H4 (cell line): Measurements from ENCODE around the gene PALLD. TPM values are rescaled to one million over a fixed set of nuclear protein-coding genes. Genes with fewer than 3 reads are reported as not detected.
A peak's percentile ranks its signal among the peaks of the same experiment; 100 is the strongest.
"Not testable (repeated sequence)": the region's sequence is repeated elsewhere in the genome, so short reads cannot be mapped to it uniquely, and the experiment has no call there.

Source experiments
- DNase-seq: peaks from one replicate; pipeline ENCODE4 v3.0.0-alpha.2; 2015; ENCODE audit warnings: low spot score
- total RNA-seq: library from RNA; depleted of rRNA; stranded (reverse); fragments of >200 nt; shearing (Covaris generic); gene quantifications from 2 replicates; pipeline ENCODE4 v1.2.3, GENCODE V29; 2014

PALLD gene
- total RNA-seq, 1 experiment from 2014 or later, result 82.3 TPM

DNA sequence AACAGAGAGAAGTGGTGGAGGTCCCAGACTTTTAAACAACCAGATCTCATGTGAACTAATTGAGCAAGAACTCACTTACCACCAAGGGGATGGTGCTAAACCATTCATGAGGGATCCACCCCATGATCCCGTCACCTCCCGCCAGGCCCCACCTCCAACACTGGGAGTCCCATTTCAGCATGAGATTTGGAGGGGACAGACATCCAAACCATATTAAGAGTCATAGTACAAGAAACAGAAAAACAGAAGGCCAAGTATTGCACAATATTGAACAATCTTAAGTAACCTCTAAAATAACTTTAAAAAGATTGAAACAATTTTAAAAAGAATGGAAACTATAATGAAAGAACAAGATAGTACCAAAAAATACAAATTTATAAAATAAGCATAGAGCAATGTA, 403.2 kb downstream of the PALLD start:
- no peak for DNase-seq

DNA sequence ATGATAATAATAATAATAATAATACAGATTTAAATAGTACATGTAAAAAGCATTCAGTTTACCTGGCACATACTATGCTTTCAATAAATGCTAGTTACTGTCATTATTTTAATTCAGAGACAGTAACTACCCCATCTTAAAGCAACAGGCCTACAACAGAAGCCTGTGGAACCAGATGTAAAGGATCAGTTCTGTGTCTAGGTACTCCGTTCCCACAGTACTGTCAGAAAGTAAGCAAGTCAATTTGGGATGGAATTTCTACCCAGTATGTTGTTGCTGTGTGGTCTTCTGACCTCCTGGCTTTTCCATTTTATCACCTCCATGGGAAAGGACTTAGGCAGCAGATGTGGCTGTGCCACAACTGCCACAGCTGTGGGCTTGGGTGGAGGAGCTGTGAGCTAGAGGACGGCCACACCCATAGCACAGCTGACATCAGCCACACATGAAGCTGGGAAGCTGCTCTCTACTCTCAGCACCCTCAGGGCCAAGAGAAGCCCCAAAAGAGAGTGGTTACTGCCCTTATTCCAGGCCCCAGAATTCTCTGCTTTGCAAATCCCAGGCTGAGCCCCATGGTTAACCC, 410.4 kb downstream of the PALLD start:
- DNase-seq, result peak; percentile 54

DNA sequence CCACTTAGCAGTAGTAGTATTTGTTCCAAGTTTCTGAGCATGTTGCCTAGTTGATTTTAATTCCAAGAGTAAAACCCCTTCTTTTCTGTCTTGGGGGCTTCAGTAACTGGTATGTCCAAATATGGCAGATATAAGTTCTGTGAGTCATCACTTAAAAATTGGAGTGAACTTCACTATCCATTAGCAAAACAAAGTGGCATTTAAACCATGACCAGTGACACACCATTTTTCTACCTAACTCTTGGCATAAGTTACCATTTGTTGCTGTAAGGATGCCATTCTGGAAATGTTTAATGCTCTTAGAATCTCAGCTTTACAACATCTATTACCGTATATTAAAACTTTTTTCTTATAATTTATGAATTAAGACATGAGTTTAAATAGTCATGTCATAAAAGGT, 411.2 kb downstream of the PALLD start:
- DNase-seq, result peak; percentile 37

DNA sequence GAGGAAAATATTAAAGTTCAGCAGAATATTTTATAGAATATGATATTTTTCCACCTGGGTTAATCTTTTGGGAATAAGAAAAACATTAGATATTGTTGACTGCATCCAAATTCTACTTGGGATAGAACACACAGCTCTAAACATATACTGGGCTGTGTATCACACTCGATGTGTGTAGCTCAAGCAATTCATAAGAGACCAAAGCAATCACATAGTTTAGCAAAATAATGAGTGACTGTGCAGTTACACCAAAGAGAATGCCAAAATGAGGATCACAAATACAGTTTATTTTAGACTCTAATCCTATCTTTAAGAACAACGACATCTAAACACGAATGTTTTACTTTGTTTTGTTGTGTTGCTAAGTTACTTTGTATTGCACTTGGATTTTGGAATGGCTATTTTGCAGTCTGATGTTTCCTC, 412.0 kb downstream of the PALLD start:
- DNase-seq, result no peak

DNA sequence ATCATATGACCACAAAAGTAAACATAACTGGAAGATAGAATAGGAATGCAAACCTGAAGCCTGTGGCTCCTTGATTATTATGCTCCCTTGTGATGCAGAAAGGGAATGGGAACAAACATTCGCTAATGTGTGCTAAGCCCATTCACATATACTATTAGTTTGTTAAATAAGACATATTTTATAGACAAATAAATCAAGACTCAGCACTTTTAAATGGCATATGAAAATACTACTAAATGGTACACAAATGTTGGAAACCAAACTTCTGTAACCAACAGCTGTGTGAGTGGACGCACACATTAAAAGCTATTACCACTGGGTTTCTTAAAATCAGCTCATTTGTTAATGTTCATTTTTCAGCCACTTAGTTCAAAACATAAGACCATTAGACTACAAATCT, 417.2 kb downstream of the PALLD start:
- no peak for DNase-seq

DNA sequence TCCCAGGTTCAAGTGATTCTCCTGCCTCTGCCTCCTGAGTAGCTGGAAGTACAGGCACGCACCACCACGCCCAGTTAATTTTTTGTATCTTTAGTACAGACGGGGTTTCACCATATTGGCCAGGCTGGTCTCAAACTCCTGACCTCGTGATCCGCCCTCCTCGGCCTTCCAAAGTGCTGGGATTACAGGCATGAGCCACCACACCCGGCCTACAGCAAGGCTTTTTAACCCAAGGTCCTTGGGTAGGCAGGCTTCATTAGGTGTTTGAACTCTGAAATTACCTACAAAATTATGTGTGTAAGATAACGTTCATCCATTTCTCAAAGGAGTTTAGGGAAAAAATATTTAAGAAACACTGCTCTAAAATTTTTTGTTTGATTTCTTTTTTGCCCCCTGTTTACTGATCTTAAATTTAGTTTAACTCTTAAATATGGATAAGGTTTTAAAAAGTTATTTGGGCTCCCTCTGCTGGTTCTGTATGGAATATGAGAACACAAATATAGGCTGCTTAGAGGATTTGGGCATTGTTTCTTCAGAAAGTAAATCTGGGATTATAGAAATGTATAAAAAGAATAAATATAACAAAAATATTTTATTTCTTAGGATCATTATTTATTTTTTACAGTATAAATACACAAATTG, 420.4 kb downstream of the PALLD start:
- DNase-seq, result peak; percentile 37

DNA sequence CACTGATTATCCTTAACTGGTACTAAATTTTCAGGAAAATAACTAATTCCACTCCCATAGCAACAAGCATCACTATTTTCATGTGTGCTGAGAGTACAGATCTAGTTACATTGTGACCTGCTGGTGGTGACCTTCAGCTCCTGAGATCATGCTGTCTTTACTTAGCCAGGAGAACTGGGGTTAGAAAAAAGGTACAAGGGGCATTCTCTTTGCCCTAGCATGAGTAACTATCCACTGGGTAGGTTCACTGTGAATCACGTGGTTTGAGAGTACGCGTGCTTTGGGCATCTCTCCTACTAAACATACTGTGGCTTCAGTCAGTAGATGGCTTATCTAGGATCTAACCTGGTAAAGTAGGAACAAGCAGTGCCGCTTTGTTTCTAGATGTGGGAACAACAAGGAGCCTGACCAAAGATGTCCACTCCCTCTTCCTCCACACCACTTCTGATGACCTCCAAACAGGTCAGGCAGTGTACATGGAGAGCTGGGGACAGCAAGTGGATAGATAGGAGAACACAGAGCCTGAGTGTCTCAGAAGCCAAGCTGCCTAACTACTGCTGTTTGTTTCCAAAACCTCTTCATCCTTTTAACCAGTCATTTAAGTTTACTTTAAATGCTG, 423.0 kb downstream of the PALLD start:
- no peak for DNase-seq

DNA sequence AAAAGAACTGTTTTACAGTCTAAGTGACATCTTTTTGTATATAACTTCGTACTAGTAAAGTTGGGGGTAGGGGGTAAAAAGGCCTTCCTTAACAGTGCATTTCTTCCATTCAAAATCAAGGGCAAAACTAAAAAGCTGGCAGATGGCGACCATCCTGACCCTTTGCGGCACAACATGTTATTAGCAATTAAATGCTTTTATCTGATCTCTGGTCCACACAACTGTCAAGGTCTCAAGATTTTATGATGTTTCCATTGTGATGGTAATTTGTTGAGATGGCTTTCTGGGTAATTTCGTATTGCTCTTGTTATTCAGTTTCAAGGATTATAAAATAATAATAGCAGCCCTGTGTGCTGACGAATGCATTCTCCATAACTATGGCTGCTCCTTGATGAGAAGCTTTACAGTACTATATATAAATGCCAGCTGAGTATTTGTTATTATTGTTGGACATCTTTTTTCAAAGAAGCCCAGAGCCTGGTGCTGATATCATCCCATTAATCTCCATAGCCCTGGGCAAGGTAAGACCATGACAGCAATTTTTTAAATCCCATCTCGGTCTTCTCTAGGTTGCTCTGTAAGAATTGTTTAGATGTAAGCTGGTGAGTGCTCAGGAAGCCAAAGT, 423.7 kb downstream of the PALLD start:
- no peak for DNase-seq

DNA sequence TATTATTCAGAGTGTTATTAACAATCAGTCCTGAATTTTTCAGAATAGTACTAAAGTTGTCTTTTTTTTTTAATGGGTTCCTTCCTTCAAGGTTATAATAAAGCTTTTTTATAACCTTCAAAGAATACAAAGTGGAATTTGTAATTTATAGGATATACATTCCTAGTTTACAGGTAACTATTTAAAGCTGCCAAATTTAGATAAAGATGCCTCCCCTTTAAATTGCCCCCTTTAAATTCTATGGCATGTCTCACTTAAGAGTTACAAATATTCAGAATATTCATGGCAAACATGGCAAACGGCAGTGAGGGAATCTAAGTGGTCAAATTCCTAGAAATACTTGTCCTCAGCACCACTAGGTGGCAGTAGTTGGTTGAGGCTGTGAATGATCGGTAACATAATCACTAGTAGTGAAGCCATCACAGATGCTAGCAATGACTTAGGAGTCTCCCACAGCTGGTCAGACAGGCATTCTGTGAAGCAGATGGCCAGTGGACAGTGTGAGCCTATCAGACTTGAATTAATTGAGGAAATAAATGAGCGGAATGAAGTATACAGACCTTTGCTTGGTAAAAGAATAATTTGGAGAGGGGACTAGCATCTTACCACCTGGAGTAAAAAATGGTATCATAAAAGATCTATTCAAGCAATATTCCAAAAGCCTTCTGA, 426.8 kb downstream of the PALLD start:
- DNase-seq, result peak; percentile 69

DNA sequence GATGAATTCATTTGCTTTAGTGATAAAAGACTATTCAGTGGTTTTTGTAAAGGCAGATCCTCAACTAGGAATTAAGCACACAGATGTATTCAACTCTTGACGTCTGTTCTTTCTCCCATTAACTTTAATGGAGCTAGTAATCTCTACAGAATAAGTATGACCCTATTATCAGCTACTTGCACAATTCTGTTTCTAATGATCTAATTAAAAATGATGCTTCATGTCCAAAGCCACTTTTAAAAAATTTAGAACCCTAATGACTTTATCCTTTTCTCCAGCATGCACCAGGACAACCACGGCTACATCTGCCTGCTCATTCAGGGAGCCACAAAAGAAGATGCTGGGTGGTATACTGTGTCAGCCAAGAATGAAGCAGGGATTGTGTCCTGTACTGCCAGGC, 427.8 kb downstream of the PALLD start:
- DNase-seq, result no peak

DNA sequence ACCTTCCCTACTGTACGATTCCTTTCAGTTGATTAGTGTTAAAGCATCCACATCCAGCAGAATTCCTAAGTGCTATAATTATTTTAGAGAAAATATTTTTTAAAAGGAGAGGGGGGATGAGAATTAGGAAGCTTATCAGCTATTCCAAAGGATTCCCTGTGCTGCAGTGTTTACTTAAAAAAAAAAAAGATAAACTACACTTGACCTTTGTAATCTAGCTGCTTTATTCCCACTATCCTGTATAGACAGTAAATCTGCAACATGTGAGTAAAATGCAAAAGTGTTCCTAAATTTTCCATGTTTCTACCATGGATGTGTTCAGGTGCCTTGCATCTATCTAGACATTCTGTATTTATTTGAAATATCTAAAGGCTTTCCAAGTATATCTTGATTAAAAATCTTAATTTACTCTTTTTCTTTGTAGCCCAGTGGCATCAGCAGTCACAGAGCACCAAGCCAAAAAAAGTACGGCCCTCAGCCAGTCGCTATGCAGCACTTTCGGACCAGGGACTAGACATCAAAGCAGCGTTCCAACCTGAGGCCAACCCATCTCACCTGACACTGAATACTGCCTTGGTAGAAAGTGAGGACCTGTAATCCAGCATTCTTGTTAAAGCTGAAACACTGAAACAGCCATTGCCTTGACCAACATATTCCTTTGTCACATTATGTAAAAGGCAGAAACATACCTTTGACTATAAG, 429.1 kb downstream of the PALLD start:
- no peak for DNase-seq

DNA sequence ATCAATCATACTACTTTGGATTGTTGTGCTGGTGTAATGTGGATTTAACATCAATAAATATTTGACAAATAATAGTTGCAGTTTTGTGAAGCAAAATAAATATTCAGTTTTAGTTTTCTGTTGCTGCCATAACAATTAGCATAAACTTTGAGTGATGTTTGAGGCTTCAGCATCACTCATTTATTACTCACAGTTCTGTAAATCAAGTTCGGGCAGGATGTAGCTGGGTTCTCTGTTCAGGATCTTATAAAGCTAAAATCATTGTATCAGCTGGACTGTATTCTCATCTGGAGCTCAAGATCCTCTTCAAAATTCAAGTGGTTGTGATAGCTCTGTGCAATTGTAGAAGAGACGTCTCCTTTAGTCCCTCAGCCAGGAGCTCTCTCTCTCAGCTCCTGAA, 431.5 kb downstream of the PALLD start:
- no peak for DNase-seq

DNA sequence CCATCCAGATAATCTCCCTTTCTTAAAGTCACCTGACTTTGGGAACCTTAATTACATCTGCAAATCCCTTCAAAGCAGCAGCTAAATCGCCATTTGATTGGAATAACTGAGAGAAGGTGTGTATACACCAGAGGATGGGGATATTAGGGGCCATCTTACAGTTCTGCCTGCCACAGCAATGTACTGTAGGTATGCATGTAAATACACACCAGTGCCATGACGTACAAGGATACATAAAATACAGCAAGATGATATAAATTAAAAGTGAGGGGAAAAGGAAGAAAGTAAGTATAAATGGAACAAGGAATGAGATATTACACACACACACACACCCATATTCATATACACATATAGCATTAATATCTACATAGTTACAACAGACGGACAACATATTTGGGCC, 432.0 kb downstream of the PALLD start:
- no peak for DNase-seq

DNA sequence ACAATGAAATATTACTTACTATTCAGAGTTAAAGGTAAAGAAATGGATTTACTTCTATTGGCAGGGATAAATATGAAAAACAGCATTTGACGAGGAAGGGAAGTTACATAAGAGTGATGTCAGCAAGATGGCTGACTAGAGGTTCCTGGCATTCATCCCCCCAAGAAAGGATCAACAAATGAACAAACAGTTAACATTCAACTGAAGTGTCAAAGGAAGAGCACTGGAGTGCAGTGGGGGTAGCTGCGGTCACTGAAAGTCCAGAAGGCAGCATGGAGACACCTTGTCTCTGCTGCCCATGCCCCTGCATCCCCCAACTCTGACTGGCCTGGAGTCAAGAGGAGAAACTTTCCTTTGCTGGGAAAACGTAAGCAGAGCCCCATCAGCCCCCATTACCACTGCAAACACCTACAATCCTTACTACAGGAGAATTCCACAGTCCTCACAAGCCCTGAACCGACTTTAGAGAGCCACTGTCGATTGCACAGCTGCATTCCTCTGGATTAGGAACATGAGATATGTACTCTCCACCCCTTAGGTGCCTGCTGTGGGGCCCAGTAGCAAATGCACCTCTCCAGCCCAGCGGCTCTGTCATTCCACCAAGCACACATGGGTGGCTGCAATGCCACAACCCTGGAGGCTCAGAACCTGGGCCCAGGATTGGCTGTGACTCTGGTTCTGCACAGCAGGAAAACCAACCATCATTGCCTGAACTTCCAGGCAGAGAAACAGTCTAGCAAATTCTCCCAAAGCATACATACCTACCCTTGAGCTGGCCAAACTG, 433.8 kb downstream of the PALLD start:
- DNase-seq, result no peak

DNA sequence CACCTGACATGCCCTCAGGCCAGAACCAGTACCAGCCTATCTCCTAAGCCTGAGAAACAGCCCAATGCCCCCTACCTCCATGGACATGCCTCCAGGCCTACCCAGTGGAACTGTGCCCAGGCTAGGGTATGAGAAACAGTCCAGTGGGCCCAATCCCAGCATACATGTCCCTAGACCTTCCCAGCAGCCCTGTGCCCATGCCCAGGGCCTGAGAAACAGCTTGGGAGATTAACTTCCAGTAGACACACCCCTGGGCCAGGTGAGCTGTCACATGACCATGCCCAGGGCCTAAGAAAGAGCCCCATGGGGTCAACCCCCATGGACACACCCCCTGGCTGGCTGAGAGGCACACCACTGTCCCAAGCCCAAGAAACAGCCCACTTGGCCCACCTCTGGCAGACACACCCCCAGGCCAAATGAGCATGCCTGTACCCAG, 434.4 kb downstream of the PALLD start:
- no peak for DNase-seq

DNA sequence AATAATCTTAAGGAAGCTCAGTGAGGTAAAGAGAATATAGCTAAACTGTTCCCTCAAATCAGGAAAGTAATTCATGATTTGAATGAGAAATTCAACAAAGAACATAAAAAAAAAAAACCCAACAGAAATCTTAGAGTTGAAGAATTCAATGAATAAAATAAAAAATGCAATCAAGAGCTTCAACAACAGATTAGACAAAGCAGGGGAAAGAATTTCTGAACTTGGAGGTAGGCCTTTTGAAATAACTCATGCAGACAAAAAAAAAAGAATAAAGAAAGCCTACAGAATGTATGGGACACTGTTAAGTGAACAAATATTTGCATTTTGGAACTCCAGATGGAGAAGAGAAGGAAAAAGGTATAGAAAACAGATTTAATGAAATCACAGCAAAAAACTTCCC, 435.3 kb downstream of the PALLD start:
- DNase-seq, result no peak

DNA sequence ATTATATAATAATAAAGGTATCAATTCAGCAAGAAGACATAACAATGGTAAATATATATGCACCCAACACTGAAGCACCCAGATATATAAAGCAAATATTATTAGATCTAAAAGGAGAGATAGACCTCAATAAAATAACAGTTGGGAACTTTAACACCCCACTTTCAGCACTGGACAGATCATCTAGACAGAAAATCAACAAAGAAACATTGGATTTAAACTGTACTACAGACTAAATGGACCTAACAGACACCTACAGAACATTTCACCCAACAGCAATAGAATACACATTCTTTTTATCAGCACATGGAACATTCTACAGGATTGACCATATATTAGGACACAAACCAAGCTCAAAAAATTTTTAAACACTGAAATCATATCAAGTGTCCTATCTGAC, 436.6 kb downstream of the PALLD start:
- no peak for DNase-seq

DNA sequence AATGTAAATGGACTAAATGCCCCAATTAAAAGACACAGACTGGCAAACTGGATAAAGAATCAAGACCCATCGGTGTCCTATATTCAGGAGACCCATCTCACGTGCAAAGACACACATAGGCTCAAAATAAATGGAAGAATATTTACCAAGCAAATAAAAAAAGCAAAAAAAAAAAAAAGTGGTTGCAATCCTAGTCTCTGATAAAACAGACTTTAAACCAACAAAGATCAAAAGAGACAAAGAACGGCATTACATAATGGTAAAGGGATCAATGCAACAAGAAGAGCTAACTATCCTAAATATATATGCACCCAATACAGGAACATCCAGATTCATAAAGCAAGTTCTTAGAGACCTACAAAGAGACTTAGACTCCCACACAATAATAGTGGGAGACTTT, 440.6 kb downstream of the PALLD start:
- not testable (repeated sequence) for DNase-seq

DNA sequence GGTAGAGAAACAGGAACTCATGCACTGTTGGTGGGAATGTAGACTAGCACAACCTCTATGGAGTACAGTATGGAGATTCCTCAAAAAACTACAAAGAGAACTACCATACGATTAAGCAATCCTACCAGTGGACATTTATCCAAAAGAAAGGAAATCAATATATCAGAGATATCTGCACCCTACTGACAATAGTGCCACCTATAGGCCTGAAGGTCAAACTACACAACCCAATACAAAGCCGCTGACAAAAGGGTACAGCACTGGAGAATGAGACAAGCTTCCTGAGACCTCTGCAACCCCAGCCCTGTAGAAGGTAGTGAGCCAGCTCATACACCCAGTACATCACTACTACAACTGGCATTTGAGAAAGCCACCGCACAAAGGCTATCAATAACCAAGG, 446.1 kb downstream of the PALLD start:
- DNase-seq, result no peak

DNA sequence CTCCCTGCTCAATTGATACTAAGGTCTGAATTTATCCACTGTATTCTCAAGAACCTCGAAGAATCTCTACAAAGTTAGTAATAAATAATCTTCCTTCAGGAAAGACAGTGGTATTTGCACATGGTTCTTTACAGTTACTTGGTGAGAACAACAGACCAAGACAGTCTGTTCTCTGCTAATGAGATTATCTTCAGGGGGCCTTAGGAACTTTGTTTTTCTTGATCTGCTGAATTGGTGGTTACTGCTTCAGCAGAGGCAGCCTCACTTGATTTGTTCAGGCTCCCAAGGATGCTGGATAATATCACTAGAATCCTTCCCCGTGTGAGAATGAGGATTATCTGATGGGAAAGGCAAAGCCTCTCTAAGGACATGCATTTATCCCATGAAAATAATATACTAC, 448.4 kb downstream of the PALLD start:
- DNase-seq, result no peak

DNA sequence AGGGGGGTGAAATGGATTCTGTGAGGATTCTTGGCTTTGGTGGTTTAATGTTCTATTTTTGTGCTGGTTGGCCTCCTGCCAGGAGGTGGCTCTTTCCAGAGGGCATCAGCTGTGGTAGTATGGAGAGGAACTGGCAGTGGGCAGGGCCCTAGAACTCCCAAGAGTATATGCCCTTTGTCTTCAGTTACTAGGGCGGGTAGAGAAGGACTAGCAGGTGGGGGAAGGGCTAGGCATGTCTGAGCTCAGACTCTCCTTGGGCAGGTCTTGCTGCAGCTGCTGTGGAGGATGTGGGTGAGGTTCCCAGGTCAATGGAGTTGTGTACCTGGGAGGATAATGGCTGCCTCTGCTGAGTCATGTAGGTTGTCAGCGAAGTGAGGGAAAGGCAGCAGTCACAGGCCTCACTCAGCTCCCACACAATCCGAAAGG, 456.0 kb downstream of the PALLD start:
- DNase-seq, result not testable (repeated sequence)
